HEK293T (cell line): ENCODE results near the gene NKD2.

Experiments
- CTCF ChIA-PET: fragments of 350-600 bp; formaldehyde crosslinking; extraction: SDS; loops from one replicate; lab custom pipeline; 2021; ENCODE audit warnings: antibody characterized with exemption, inconsistent platforms; lab: Yijun Ruan, JAX
- POLR2A ChIA-PET: fragments of 350-600 bp; formaldehyde crosslinking; extraction: SDS; loops from one replicate; lab custom pipeline; 2020; ENCODE audit warnings: antibody characterized with exemption, inconsistent platforms; lab: Yijun Ruan, JAX
- DNase-seq: peaks from one replicate; pipeline ENCODE4 v3.0.0; 2012; ENCODE audit warnings: mixed read lengths; ENCODE audit errors: extremely low spot score
- ARNT ChIP-seq: fragments of 450-650 bp; IDR thresholded peaks from 2 replicates; pipeline ENCODE4 v1.6.1; 2017; ENCODE audit warnings: mild to moderate bottlenecking
- BHLHE40 ChIP-seq: fragments of 450-650 bp; IDR thresholded peaks from 2 replicates; pipeline ENCODE4 v1.6.1; 2016; ENCODE audit warnings: mild to moderate bottlenecking, moderate library complexity, borderline replicate concordance
- CTBP1 ChIP-seq: fragments of 450-650 bp; IDR thresholded peaks from 2 replicates; pipeline ENCODE4 v1.6.1; 2016; ENCODE audit warnings: borderline replicate concordance
- ELF4 ChIP-seq: fragments of 450-650 bp; IDR thresholded peaks from 2 replicates; pipeline ENCODE4 v1.6.1; 2017; ENCODE audit warnings: antibody characterized with exemption
- FOXA1 ChIP-seq: fragments of 450-650 bp; IDR thresholded peaks from 2 replicates; pipeline ENCODE4 v1.6.1; 2016; ENCODE audit warnings: mild to moderate bottlenecking
- FOXK2 ChIP-seq: fragments of 450-650 bp; IDR thresholded peaks from 2 replicates; pipeline ENCODE4 v1.6.1; 2016; ENCODE audit warnings: mild to moderate bottlenecking
- FOXM1 ChIP-seq: fragments of 450-650 bp; IDR thresholded peaks from 2 replicates; pipeline ENCODE4 v1.6.1; 2017; ENCODE audit warnings: mild to moderate bottlenecking, borderline replicate concordance
- HDGF ChIP-seq: fragments of 450-650 bp; IDR thresholded peaks from 2 replicates; pipeline ENCODE4 v1.6.1; 2017; ENCODE audit warnings: antibody characterized with exemption, borderline replicate concordance
- L3MBTL2 ChIP-seq: fragments of 450-650 bp; conservative IDR thresholded peaks from 2 replicates; pipeline ENCODE4 v1.6.1; 2016; ENCODE audit warnings: mild to moderate bottlenecking
- LEF1 ChIP-seq: fragments of 450-650 bp; IDR thresholded peaks from 2 replicates; pipeline ENCODE4 v1.6.1; 2017; ENCODE audit warnings: mild to moderate bottlenecking, borderline replicate concordance
- NFRKB ChIP-seq: fragments of 450-650 bp; IDR thresholded peaks from 2 replicates; pipeline ENCODE4 v1.6.1; 2016; ENCODE audit warnings: mild to moderate bottlenecking, moderate library complexity
- SP1 ChIP-seq: fragments of 450-650 bp; IDR thresholded peaks from 2 replicates; pipeline ENCODE4 v1.6.1; 2017
- SUZ12 ChIP-seq: fragments of 450-650 bp; IDR thresholded peaks from 2 replicates; pipeline ENCODE4 v1.6.1; 2016; ENCODE audit warnings: mild to moderate bottlenecking
- TARDBP ChIP-seq: fragments of 450-650 bp; IDR thresholded peaks from 2 replicates; pipeline ENCODE4 v1.6.1; 2016
- ZNF384 ChIP-seq: fragments of 450-650 bp; IDR thresholded peaks from 2 replicates; pipeline ENCODE4 v1.6.1; 2016
- TF ChIP-seq, protein P1 (sequence below): fragments of 450-650 bp; IDR thresholded peaks from 2 replicates; pipeline ENCODE4 v1.6.1; 2016

The NKD2 gene

DNA sequence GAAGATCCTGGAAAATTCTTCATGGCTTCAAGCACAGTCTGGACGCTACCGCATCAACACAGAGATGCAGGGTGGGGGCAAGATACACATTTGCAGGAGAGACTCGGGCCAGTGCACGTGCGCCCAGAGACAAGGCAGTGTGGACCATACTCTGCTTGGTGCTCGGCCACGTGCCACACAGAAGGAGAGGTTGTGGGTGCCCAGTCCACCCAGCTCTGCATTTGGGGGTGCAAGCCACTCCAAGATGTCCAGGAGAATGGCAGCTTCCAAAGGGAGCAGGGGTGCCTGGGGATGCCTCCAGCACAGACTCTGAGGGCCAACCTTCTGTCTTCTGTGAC is 4.3 kb downstream of the NKD2 start:
- ChIA-PET CTCF (no interaction called here), POLR2A (no interaction called here)
- DNase-seq, result no peak
- no peak for TF ChIP-seq SUZ12
- no peak for TF ChIP-seq FOXK2
- TF ChIP-seq ELF4, result no peak
- no peak for TF ChIP-seq SP1
- no peak for TF ChIP-seq CTBP1
- TF ChIP-seq ZNF384, result no peak
- TF ChIP-seq, protein P1, sequence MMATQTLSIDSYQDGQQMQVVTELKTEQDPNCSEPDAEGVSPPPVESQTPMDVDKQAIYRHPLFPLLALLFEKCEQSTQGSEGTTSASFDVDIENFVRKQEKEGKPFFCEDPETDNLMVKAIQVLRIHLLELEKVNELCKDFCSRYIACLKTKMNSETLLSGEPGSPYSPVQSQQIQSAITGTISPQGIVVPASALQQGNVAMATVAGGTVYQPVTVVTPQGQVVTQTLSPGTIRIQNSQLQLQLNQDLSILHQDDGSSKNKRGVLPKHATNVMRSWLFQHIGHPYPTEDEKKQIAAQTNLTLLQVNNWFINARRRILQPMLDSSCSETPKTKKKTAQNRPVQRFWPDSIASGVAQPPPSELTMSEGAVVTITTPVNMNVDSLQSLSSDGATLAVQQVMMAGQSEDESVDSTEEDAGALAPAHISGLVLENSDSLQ, result no peak
- TF ChIP-seq BHLHE40, result no peak
- TF ChIP-seq LEF1, result no peak

DNA sequence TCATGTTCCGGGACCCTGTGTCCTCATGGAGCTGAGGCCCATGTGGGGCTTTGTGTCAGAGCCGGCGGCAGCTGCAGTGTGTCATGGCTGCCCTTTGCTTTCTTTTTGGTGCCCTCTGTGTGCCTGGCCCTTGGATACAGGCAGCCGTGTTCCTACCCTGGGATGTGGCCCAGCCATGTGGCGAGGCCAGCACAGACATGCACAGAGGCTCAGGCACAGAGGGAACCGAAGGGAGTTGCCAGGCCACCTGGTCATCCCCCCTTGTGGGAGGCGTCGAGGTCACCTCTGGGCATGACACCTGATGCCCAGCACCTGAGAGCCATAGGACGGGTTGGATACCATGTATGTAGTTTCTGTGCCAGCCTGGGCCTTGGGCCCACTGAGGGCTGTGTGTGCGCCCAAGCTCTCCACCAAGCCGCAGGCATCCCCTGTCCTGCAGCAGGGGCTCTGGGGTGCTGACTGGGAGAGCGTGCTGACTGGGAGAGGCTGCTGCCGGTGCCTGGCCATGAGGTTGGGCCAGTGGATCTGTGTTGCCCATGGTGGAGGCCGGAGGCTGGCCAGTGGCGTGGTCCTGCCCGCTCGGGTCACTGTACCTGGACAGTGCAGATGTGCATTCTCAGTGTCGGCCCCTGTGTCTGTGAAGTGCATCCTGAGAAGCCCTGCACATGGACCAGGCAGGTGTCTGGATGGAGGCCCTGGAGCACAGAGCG is 4.8 kb downstream of the NKD2 start:
- TF ChIP-seq ARNT (no peak), LEF1 (no peak), FOXA1 (no peak), HDGF (no peak), CTBP1 (no peak)
- CTCF ChIA-PET, result no interaction called here
- DNase-seq, result no peak
- POLR2A ChIA-PET, result no interaction called here

DNA sequence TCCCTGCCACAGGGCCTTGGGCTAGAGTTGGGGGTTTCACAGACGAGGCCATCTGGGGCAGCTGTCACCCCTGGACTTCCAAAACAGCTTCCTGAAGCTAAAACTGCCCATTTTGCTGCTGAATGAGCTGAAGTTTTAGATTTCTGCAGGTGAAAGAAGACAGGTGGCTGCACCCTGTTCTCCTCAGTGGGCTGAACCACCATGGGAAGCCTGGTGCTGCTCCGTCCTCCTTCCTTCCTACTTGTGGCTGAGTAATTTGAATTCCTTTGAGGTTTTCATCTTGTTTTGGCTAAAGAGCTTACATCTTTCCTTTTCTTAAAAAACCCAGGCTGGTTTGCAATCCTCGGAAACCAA is 5.3 kb downstream of the NKD2 start:
- no peak for DNase-seq
- POLR2A ChIA-PET, result no interaction called here
- TF ChIP-seq BHLHE40 (no peak), HDGF (no peak), SP1 (no peak)
- CTCF ChIA-PET, result no interaction called here

DNA sequence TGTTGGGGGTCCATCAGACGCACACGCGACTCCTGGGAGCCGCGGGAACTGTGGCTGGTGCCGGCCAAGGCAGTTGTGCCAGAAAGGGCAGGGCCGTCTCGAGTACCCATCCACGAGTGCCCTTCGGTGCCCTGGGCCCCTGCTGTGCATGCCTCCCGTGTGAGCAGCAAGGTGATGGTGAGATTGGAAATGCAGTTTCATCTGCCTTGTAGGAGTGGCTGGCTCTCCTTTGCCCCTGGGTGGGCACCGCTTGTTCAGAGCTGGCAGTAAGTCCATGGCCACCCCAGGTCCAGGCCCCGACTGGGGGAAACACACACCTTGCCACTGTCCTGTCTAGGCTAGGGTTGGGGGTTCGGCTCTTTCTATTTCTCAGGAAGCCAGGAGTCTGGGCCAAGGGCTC is 5.7 kb downstream of the NKD2 start:
- ChIA-PET CTCF (no interaction called here), POLR2A (no interaction called here)
- no peak for DNase-seq
- TF ChIP-seq L3MBTL2 (no peak), FOXM1 (no peak), ELF4 (no peak), ZNF384 (no peak), SUZ12 (no peak), HDGF (no peak), CTBP1 (no peak), ARNT (no peak)

DNA sequence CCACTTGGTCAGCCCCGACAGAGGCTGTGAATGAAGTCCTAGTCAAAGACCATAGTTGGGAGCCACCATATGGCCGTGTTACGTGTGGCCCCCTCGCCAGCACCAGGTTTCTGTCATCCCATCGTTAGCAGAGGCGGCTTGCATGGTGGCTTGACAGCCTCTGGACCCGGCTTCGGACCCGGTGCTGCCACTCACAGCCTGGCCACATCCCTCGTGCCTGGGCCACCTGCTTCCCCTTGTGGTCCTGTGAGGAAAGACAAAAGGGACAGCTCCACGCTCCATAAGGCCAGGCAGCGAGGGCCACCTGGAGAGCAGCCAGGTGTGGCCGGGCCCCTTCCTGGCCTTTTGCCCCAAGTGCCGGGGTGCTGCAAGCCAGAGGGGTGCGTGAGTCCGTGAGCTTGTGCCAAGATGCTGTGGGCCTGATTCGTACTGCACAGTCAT is 6.2 kb downstream of the NKD2 start:
- ChIA-PET CTCF (no interaction called here), POLR2A (no interaction called here)
- TF ChIP-seq FOXA1 (no peak), FOXK2 (no peak), SUZ12 (no peak), NFRKB (no peak), L3MBTL2 (no peak), FOXM1 (no peak), BHLHE40 (no peak), TARDBP (no peak), CTBP1 (no peak), ZNF384 (no peak), SP1 (no peak), ELF4 (no peak)
- TF ChIP-seq, protein P1, result no peak
- no peak for DNase-seq

DNA sequence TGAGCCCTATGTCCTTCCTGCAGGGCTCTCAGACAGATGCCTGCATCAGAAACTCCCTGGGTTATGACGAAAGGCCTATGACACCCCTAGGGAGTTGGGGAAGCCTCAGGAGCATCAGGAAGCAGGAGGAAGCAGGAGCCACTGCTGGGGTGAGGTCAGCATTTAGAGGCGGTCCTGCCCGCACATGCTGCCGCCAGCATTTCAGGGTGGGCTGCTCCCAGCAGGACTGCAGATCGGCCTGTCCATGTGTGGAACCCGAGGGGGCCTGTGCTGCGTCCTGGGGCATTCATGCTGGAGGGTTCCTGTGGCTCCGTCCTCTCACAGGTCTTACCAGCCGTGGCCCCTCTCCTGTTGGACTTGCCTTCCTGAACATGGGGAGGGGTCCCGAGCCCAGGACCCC is 6.9 kb downstream of the NKD2 start:
- CTCF ChIA-PET, result no interaction called here
- DNase-seq, result no peak
- POLR2A ChIA-PET, result no interaction called here
- no peak for TF ChIP-seq LEF1
- no peak for TF ChIP-seq FOXA1
- no peak for TF ChIP-seq FOXM1
- TF ChIP-seq SP1, result no peak
- TF ChIP-seq ELF4, result no peak
- no peak for TF ChIP-seq TARDBP
- TF ChIP-seq FOXK2, result no peak
- no peak for TF ChIP-seq ZNF384
- no peak for TF ChIP-seq CTBP1
- TF ChIP-seq ARNT, result no peak
- TF ChIP-seq SUZ12, result no peak
- no peak for TF ChIP-seq L3MBTL2
- TF ChIP-seq BHLHE40, result no peak
- TF ChIP-seq, protein P1, result no peak
- no peak for TF ChIP-seq HDGF

DNA sequence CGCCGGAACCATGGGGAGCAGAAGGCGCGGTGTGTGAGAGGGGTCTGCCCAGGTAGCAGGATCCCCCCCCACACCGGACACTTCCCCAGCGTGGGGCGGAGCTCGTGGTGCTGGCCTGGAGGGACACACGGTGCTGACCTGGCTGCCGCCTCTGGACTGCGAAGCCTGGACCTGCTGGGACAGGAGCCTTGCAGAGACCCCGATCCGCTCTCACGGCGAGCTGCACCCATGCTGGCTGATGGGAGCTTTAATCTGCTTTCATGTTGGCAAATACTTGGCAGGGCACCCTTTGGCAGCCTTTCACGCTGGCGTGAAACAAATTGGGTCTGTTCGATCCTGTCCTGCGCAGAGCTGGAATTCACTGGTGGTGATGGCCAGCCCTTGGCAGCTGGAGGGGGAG is 7.4 kb downstream of the NKD2 start:
- ChIA-PET POLR2A (no interaction called here), CTCF (interaction anchor here (1.0 kb wide), 1 partner anchor 11 kb away, joined by 3 read pairs; no protein-coding TSS in a partner anchor)
- no peak for TF ChIP-seq FOXK2
- TF ChIP-seq BHLHE40, result no peak
- no peak for TF ChIP-seq NFRKB
- no peak for TF ChIP-seq ARNT
- TF ChIP-seq HDGF, result no peak
- no peak for TF ChIP-seq CTBP1
- no peak for TF ChIP-seq ZNF384
- TF ChIP-seq, protein P1, result no peak
- TF ChIP-seq FOXA1, result no peak
- no peak for TF ChIP-seq LEF1
- TF ChIP-seq SP1, result no peak
- no peak for TF ChIP-seq L3MBTL2
- no peak for TF ChIP-seq SUZ12
- no peak for TF ChIP-seq TARDBP
- TF ChIP-seq FOXM1, result no peak
- no peak for TF ChIP-seq ELF4
- DNase-seq, result no peak
